Natural killer cell (primary cell): Measurements from ENCODE around the gene ZNF749. TPM values are rescaled to one million over a fixed set of nuclear protein-coding genes. Genes with fewer than 3 reads are reported as not detected.

Experiments
- ATAC-seq, 3 donors: fragments of 150-1000 bp in 2 of 3; fragments of 200-7000 bp in 1 of 3; cut with Tn5 transposase; 1 replicate in 1 of 3; 2 replicates in 2 of 3; pipeline ENCODE4 v1.10.0; 2021; ENCODE audit warnings: mild to moderate bottlenecking in 2 of 3, moderate library complexity in 2 of 3
- DNase-seq, 2 donors: peaks; one replicate each; pipeline versions ENCODE4 v3.0.0 to v3.0.0-alpha.2; 2013 to 2021; ENCODE audit warnings: mixed read lengths in 1 of 2
- H3K27ac ChIP-seq: one replicate; pipeline ENCODE4 v1.5.1; 2013; ENCODE audit warnings: mild to moderate bottlenecking, low read length
- H3K27me3 ChIP-seq: one replicate; pipeline ENCODE4 v1.6.1; 2013; ENCODE audit warnings: low read length; ENCODE audit not compliant: control insufficient read depth, insufficient read depth
- H3K36me3 ChIP-seq: one replicate; pipeline ENCODE4 v1.6.1; 2013; ENCODE audit warnings: low read length; ENCODE audit not compliant: control insufficient read depth, insufficient read depth
- H3K4me1 ChIP-seq: one replicate; pipeline ENCODE4 v1.6.1; 2013; ENCODE audit warnings: low read length; ENCODE audit not compliant: control insufficient read depth, insufficient read depth
- H3K4me3 ChIP-seq: one replicate; pipeline ENCODE4 v1.5.1; 2013; ENCODE audit warnings: low read length
- H3K9me3 ChIP-seq: one replicate; pipeline ENCODE4 v1.6.1; 2013; ENCODE audit warnings: low read length; ENCODE audit not compliant: control insufficient read depth, insufficient read depth
- H3K27ac Mint-ChIP-seq, 2 donors: one replicate each; pipeline ENCODE4 v1.8.0; 2022; ENCODE audit warnings: mild to moderate bottlenecking in 2 of 2, mixed read lengths in 2 of 2, moderate library complexity in 1 of 2
- H3K27me3 Mint-ChIP-seq, 2 donors: one replicate each; pipeline ENCODE4 v1.8.0; 2022; ENCODE audit warnings: low read depth in 2 of 2, mixed read lengths in 2 of 2
- H3K36me3 Mint-ChIP-seq: one replicate; pipeline ENCODE4 v1.8.0; 2022; ENCODE audit warnings: mixed read lengths
- H3K4me1 Mint-ChIP-seq, 2 donors: one replicate each; pipeline ENCODE4 v1.8.0; 2022; ENCODE audit warnings: mixed read lengths in 2 of 2
- H3K4me3 Mint-ChIP-seq: one replicate; pipeline ENCODE4 v1.8.0; 2022; ENCODE audit warnings: mild to moderate bottlenecking, moderate library complexity, mixed read lengths
- H3K9me3 Mint-ChIP-seq, 2 donors: one replicate each; pipeline ENCODE4 v1.8.0; 2022; ENCODE audit warnings: mixed read lengths in 2 of 2
- WGBS: methylation state at CpG from one replicate; pipeline ENCODE4 v1.1.7; 2013; ENCODE audit warnings: missing lambda C conversion rate; ENCODE audit not compliant: insufficient coverage; 5-methylcytosine and 5-hydroxymethylcytosine counted together
- intact Hi-C: fragments of 100-400 bp; cut with micrococcal nuclease; formaldehyde crosslinking; loops from one replicate; pipeline ENCODE4 v1.14.2; 2022
- total RNA-seq, 4 donors: library from RNA; stranded (reverse); fragments of 120-200 nt in 1 of 4; gene quantifications; one replicate each; pipeline versions ENCODE4 v1.2.3 to v1.2.4, GENCODE V29; 2013 to 2022
- TF ChIP-seq, protein P1 (sequence below): fragments of 200-600 bp; IDR thresholded peaks from one replicate; pipeline ENCODE4 v1.8.0; 2022; ENCODE audit warnings: antibody characterized with exemption

Gene ZNF749
- total RNA-seq, 3 donors from 2014 or later (not counting 1 experiment from before 2014, with no cell fraction given), result 7.0 to 9.8 (median 7.8) TPM

- H3K9me3 Mint-ChIP-seq, result no peaks in the 10 kb centered on the region
Measured at GRCh38 chr19:57395710-57396109, 39.4 kb upstream of the ZNF749 start.

DNA sequence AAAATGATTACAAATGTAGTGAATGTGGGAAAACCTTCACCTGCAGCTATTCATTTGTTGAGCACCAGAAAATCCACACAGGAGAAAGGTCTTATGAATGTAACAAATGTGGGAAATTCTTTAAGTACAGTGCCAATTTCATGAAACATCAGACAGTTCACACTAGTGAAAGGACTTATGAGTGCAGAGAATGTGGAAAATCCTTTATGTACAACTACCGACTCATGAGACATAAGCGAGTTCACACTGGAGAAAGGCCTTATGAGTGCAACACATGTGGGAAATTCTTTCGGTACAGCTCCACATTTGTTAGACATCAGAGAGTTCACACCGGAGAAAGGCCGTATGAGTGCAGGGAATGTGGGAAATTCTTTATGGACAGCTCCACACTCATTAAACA lies 36.3 kb upstream of the ZNF749 start:
- peaks cover 7% of the 10 kb centered on the region for H3K4me1 ChIP-seq
- ATAC-seq (no peak), DNase-seq (no peak)
- no peak overlapping the region for H3K4me3 Mint-ChIP-seq
- TF ChIP-seq, protein P1, sequence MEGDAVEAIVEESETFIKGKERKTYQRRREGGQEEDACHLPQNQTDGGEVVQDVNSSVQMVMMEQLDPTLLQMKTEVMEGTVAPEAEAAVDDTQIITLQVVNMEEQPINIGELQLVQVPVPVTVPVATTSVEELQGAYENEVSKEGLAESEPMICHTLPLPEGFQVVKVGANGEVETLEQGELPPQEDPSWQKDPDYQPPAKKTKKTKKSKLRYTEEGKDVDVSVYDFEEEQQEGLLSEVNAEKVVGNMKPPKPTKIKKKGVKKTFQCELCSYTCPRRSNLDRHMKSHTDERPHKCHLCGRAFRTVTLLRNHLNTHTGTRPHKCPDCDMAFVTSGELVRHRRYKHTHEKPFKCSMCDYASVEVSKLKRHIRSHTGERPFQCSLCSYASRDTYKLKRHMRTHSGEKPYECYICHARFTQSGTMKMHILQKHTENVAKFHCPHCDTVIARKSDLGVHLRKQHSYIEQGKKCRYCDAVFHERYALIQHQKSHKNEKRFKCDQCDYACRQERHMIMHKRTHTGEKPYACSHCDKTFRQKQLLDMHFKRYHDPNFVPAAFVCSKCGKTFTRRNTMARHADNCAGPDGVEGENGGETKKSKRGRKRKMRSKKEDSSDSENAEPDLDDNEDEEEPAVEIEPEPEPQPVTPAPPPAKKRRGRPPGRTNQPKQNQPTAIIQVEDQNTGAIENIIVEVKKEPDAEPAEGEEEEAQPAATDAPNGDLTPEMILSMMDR, result no peak
- peaks cover 54% of the 10 kb centered on the region for H3K36me3 Mint-ChIP-seq
- intact Hi-C loops, result no loop called here
- H3K27me3 ChIP-seq, result no peaks in the 10 kb centered on the region
- no peak overlapping the region for H3K27ac Mint-ChIP-seq
- no peak overlapping the region for H3K27ac ChIP-seq
- H3K4me1 Mint-ChIP-seq, result peaks cover 21 to 35% of the 10 kb centered on the region in 2 donors
- WGBS, result 100% methylated on average over 5 of the region's 5 CpGs
- no peaks in the 10 kb centered on the region for H3K27me3 Mint-ChIP-seq
- peaks cover 43% of the 10 kb centered on the region for H3K36me3 ChIP-seq
- H3K4me3 ChIP-seq, result no peak overlapping the region
- peaks cover 6% of the 10 kb centered on the region for H3K9me3 ChIP-seq
- H3K9me3 Mint-ChIP-seq, result no peaks in the 10 kb centered on the region

More at GRCh38 chr19:57395710-57396109, 39.4 kb upstream of the ZNF749 start:
- intact Hi-C loops, result no loop called here
- Histone ChIP-seq H3K36me3 (peaks cover 47% of the 10 kb centered on the region), H3K27me3 (no peaks in the 10 kb centered on the region), H3K4me1 (peaks cover 10% of the 10 kb centered on the region), H3K27ac (no peak overlapping the region), H3K9me3 (peaks cover 6% of the 10 kb centered on the region), H3K4me3 (no peak overlapping the region)
- no peak for DNase-seq
- Mint-ChIP-seq H3K4me3 (no peak overlapping the region), H3K36me3 (peaks cover 54% of the 10 kb centered on the region), H3K27me3 (no peaks in the 10 kb centered on the region), H3K4me1 (peaks cover 40 to 43% of the 10 kb centered on the region in 2 donors), H3K27ac (peak overlapping the region in 1 of 2 donors; percentile 74)
- TF ChIP-seq, protein P1, result no peak
- ATAC-seq, result no peak
- WGBS, result 93% methylated on average over 5 of the region's 5 CpGs

DNA sequence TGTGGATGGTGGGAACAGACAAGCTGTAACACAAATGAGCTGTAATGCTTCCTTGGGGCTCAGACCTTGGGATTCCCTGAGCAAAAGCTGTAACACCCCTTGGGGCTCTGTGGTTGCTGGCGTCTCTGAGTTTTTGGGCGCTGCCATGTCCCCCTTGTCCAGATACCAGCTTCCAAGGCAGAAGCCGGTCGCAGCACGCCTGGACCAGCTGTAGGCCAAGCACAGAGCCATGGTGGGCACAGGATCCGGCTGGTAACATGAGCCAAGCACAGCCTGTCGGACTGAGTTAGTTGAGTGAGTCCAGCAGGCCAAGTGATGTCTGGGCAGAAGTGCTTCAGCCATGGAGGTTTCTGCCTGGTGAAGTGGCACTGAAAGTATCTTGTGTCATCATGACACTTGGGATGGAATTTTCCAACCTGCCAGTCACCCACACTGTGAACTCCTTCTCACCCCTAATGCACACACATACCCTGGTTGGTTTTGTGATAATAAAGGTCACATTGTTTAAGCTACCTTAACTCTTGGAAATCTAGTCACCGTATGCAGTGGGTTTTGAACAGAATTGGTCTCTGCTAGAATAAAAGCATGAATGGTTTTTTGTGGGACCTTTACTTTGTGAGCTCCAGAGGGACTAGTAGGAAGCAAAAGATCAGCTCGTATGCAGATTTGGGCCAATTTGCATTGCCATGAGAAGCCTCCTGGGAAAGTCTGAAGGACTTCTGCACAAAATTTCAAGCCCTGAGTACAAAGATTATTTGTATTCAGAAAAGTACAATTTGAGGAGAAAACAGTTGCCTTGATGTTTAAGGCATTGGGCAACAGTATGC lies 31.2 kb upstream of the ZNF749 start:
- Histone ChIP-seq H3K9me3 (no peaks in the 10 kb centered on the region), H3K36me3 (peaks cover 10% of the 10 kb centered on the region), H3K4me3 (no peak overlapping the region), H3K27ac (no peak overlapping the region), H3K4me1 (peaks cover 3% of the 10 kb centered on the region), H3K27me3 (no peaks in the 10 kb centered on the region)
- Mint-ChIP-seq H3K4me3 (no peak overlapping the region), H3K36me3 (peaks cover 7% of the 10 kb centered on the region), H3K27me3 (no peaks in the 10 kb centered on the region), H3K4me1 (peaks cover 5 to 8% of the 10 kb centered on the region in 2 donors), H3K27ac (no peak overlapping the region), H3K9me3 (no peaks in the 10 kb centered on the region)
- TF ChIP-seq, protein P1, result no peak
- ATAC-seq (no peak), DNase-seq (no peak)
- WGBS, result 97% methylated on average over 9 of the region's 9 CpGs
- intact Hi-C loops, result no loop called here
